ENCODE measurements around the gene NOX4. TPM values are rescaled to one million over a fixed set of nuclear protein-coding genes. Genes with fewer than 3 reads are reported as not detected.

The NOX4 gene
- total and polyA plus RNA-seq, 2 of the 8 experiments (the other 6 are each of a cell fraction or from before 2014, with no cell fraction given): 2.0 to 2.3 TPM

DNA sequence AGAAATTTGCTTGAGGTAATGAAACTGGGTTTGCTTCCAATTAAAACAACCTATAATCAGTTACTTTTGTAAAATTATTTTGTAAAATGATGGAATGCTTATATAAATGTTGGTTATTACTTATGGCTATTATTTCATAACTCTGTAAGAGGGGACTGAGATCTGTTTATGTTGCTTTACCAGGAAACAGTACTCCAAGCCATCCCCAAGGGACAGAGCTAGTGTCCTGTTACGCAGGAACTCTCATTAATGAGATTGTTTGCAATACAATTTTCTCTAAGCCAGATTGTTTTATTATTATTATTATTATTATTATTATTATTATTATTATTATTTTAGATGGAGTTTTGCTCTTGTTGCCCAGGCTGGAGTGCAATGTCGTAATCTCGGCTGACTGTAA is 2.3 kb upstream of the NOX4 start (continued):
- no peak for TF ChIP-seq RNF2 (IDR thresholded peaks at IDR 0.05; ENCODE audit: borderline replicate concordance, low read depth, low read length, missing control alignments, poor library complexity, severe bottlenecking)
- no peak for TF ChIP-seq KDM1A (IDR thresholded peaks at IDR 0.05; ENCODE audit: borderline replicate concordance, low read length)
- no peak for TF ChIP-seq SUZ12 (IDR thresholded peaks at IDR 0.05; ENCODE audit: low read length)
- TF ChIP-seq EP300 (IDR thresholded peaks at IDR 0.05; ENCODE audit: borderline replicate concordance in 1 of 2, low read depth in 2 of 2, low read length in 2 of 2): no peak

Measured in H1 (cell line).